OCI-LY3 (cell line): ENCODE data around the gene DDX25.

Experiments
- H2AFZ ChIP-seq: fragments of 200-600, 300-600 bp; shearing (Covaris generic); 2 replicates; pipeline ENCODE4 v1.6.0; 2014; ENCODE audit warnings: antibody characterized with exemption, low read depth, low read length
- H3K27ac ChIP-seq: fragments of 200-600, 300-600 bp; sonication (generic); 2 replicates; pipeline ENCODE4 v1.5.1; 2014; ENCODE audit warnings: mild to moderate bottlenecking, low read length, moderate library complexity, mixed read lengths
- H3K27me3 ChIP-seq: fragments of 200-600, 300-600 bp; sonication (generic); 2 replicates; pipeline ENCODE4 v1.6.1; 2014; ENCODE audit warnings: low read depth, low read length, mixed read lengths
- H3K36me3 ChIP-seq: fragments of 200-600, 300-600 bp; sonication (generic); replicated peaks from 2 replicates; pipeline ENCODE3; 2014; ENCODE audit warnings: low read depth, low read length, mixed read lengths
- H3K4me1 ChIP-seq: fragments of 300-600, 200-600 bp; sonication (generic); 2 replicates; pipeline ENCODE4 v1.6.1; 2014; ENCODE audit warnings: low read length, mixed read lengths
- H3K4me2 ChIP-seq: fragments of 200-600, 300-600 bp; sonication (generic); 2 replicates; pipeline ENCODE4 v1.6.1; 2014; ENCODE audit warnings: low read length, mixed read lengths
- H3K4me3 ChIP-seq: fragments of 300-600, 200-600 bp; sonication (generic); 2 replicates; pipeline ENCODE4 v1.5.1; 2014; ENCODE audit warnings: antibody characterized with exemption, mild to moderate bottlenecking, low read length, moderate library complexity
- H3K79me2 ChIP-seq: fragments of 300-600, 200-600 bp; shearing (Covaris generic); 2 replicates; pipeline ENCODE4 v1.6.1; 2014; ENCODE audit warnings: mild to moderate bottlenecking, low read length, mixed read lengths
- H3K9ac ChIP-seq: fragments of 300-600, 200-600 bp; shearing (Covaris generic); 2 replicates; pipeline ENCODE4 v1.6.0; 2014; ENCODE audit warnings: mild to moderate bottlenecking, low read length, moderate library complexity
- H3K9me3 ChIP-seq: fragments of 200-600, 300-600 bp; shearing (Covaris generic); 2 replicates; pipeline ENCODE4 v1.6.1; 2014; ENCODE audit warnings: low read length, mixed read lengths; ENCODE audit not compliant: insufficient read depth
- H4K20me1 ChIP-seq: fragments of 200-600, 300-600 bp; sonication (generic); 2 replicates; pipeline ENCODE4 v1.6.1; 2016; ENCODE audit warnings: low read length, mixed read lengths; ENCODE audit not compliant: insufficient read depth
- EZH2phosphoT487 ChIP-seq: fragments of 200-600 bp; shearing (Covaris generic); IDR thresholded peaks from 2 replicates; pipeline ENCODE4 v1.6.1; 2018; ENCODE audit warnings: antibody characterized with exemption, mixed run types, low read depth
- TF ChIP-seq, protein P1 (sequence below): fragments of 200-600, 300-600 bp; sonication (generic); IDR thresholded peaks from 2 replicates; pipeline ENCODE4 v1.5.1; 2014; ENCODE audit warnings: antibody characterized with exemption, low read length, low read depth

DDX25 gene

GRCh38 chr11:125952973-125953372 is 48.7 kb downstream of the DDX25 start:
- H3K9ac ChIP-seq, result no peak overlapping the region
- H3K27me3 ChIP-seq, result no peaks in the 10 kb centered on the region
- no peaks in the 10 kb centered on the region for H4K20me1 ChIP-seq
- H3K4me2 ChIP-seq, result no peak overlapping the region
- no peaks in the 10 kb centered on the region for H3K79me2 ChIP-seq
- no peaks in the 10 kb centered on the region for H3K36me3 ChIP-seq
- H3K4me1 ChIP-seq, result no peaks in the 10 kb centered on the region
- H3K9me3 ChIP-seq, result no peaks in the 10 kb centered on the region
- H2AFZ ChIP-seq, result no peak overlapping the region
- no peak overlapping the region for H3K27ac ChIP-seq
- no peak for TF ChIP-seq EZH2phosphoT487
- TF ChIP-seq, protein P1, sequence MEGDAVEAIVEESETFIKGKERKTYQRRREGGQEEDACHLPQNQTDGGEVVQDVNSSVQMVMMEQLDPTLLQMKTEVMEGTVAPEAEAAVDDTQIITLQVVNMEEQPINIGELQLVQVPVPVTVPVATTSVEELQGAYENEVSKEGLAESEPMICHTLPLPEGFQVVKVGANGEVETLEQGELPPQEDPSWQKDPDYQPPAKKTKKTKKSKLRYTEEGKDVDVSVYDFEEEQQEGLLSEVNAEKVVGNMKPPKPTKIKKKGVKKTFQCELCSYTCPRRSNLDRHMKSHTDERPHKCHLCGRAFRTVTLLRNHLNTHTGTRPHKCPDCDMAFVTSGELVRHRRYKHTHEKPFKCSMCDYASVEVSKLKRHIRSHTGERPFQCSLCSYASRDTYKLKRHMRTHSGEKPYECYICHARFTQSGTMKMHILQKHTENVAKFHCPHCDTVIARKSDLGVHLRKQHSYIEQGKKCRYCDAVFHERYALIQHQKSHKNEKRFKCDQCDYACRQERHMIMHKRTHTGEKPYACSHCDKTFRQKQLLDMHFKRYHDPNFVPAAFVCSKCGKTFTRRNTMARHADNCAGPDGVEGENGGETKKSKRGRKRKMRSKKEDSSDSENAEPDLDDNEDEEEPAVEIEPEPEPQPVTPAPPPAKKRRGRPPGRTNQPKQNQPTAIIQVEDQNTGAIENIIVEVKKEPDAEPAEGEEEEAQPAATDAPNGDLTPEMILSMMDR, result no peak
- H3K4me3 ChIP-seq, result no peak overlapping the region

DNA sequence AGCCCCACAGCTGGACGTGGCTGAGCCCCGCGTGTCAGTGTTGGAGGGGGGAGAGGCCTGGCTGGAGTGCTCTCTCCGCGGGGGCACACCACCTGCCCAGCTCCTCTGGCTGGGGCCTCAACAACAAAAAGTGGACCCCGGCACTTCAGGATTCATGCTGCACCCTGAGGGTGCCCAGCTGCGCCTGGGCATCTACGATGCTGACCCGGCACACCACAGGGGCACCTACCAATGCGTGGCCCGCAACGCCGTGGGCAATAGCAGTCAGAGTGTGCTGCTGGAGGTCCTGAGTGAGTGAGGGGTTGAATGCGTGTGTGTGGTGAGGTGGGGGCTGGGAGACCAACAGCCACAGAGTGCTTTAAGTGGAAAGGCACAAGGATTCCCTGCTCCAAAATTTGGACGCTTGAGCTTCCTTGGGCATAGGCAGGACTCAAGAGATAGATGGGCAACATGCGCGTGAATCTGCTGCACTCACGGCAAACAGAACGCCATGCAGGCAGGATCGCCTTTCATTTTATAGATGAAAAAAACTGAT is 49.2 kb downstream of the DDX25 start:
- H3K79me2 ChIP-seq, result no peaks in the 10 kb centered on the region
- no peaks in the 10 kb centered on the region for H3K27me3 ChIP-seq
- H3K27ac ChIP-seq, result no peak overlapping the region
- H4K20me1 ChIP-seq, result no peaks in the 10 kb centered on the region
- TF ChIP-seq, protein P1, result no peak
- no peak for TF ChIP-seq EZH2phosphoT487
- no peak overlapping the region for H3K4me3 ChIP-seq
- H3K36me3 ChIP-seq, result no peaks in the 10 kb centered on the region
- no peaks in the 10 kb centered on the region for H3K4me1 ChIP-seq
- H3K9me3 ChIP-seq, result no peaks in the 10 kb centered on the region
- H3K4me2 ChIP-seq, result no peak overlapping the region
- H3K9ac ChIP-seq, result no peak overlapping the region
- H2AFZ ChIP-seq, result no peak overlapping the region

DNA sequence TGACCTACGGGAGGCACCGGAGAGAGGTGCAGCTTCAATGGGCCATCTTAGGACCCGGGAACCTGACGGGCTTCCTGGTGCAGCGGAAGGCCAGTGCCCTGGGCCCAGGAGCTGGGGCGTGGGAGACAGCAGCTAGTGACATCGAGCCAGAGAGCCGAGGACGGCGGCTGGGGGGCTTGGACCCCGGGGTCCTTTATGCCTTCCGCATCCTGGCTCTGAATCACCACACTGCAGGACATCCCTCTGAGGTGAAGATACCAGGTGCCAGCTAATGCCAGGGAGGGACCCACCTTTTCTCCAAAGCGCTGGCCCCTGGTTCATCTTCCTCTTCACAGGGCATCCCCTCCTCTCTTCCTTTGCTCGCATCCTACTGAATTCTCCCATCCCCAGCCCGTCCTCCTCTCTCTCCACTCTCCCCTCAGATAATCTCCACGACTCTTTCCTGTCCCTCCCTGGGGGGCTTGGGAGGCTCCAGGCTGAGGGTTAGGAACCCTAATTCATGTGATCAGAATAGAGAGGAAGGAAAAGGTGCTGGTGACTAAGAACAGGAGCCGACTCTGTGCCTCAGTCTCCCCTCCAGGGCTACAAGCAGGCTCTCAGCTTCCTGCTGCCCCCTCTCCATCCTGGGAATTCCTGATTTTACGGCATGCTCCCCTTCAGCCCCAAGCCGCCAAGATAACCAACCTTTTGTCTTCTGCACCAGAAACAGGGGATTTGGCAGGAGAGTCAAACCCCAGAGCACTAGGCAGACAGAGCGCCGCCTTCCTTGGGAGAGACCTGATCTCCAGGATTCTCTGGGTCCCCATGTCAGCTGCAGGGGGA is 50.0 kb downstream of the DDX25 start:
- H3K4me1 ChIP-seq, result no peaks in the 10 kb centered on the region
- no peak overlapping the region for H3K4me3 ChIP-seq
- no peak overlapping the region for H3K9ac ChIP-seq
- no peak for TF ChIP-seq EZH2phosphoT487
- TF ChIP-seq, protein P1, result no peak
- no peaks in the 10 kb centered on the region for H4K20me1 ChIP-seq
- no peak overlapping the region for H3K27ac ChIP-seq
- no peaks in the 10 kb centered on the region for H3K9me3 ChIP-seq
- no peak overlapping the region for H2AFZ ChIP-seq
- no peaks in the 10 kb centered on the region for H3K36me3 ChIP-seq
- H3K79me2 ChIP-seq, result no peaks in the 10 kb centered on the region
- no peak overlapping the region for H3K4me2 ChIP-seq
- no peaks in the 10 kb centered on the region for H3K27me3 ChIP-seq

GRCh38 chr11:125954945-125955640 is 50.8 kb downstream of the DDX25 start:
- Histone ChIP-seq H3K4me1 (no peaks in the 10 kb centered on the region), H3K4me3 (no peak overlapping the region), H2AFZ (no peak overlapping the region), H4K20me1 (no peaks in the 10 kb centered on the region), H3K27me3 (no peaks in the 10 kb centered on the region), H3K27ac (no peak overlapping the region), H3K36me3 (no peaks in the 10 kb centered on the region), H3K79me2 (no peaks in the 10 kb centered on the region), H3K9me3 (no peaks in the 10 kb centered on the region), H3K4me2 (no peak overlapping the region), H3K9ac (no peak overlapping the region)
- TF ChIP-seq, protein P1, result no peak
- TF ChIP-seq EZH2phosphoT487, result no peak
